Upper lobe of left lung (tissue), 6 donors: Measurements from ENCODE around the gene PTX4. TPM values are rescaled to one million over a fixed set of nuclear protein-coding genes. Genes with fewer than 3 reads are reported as not detected.

ENCODE experiments used
- ATAC-seq, 2 donors: fragments of 200-7000 bp; cut with Tn5 transposase; one replicate each; pipeline ENCODE4 v1.9.1; 2022; ENCODE audit warnings: mild to moderate bottlenecking in 2 of 2, moderate library complexity in 2 of 2; ENCODE audit not compliant: low FRiP score in 2 of 2
- DNase-seq, 2 donors: peaks; one replicate each; pipeline ENCODE4 v3.0.0-alpha.2; 2019 to 2020
- H3K27ac ChIP-seq, 4 donors: fragments of 200-600 bp; sonication (generic); one replicate each; pipeline ENCODE4 v1.5.1; 2016 to 2019
- H3K27me3 ChIP-seq, 4 donors: fragments of 200-600 bp; sonication (generic); one replicate each; pipeline ENCODE4 v1.5.1; 2017 to 2019
- H3K36me3 ChIP-seq, 4 donors: fragments of 200-600 bp; sonication (generic); one replicate each; pipeline ENCODE4 v1.5.1; 2016 to 2019
- H3K4me1 ChIP-seq, 4 donors: fragments of 200-600 bp; sonication (generic); one replicate each; pipeline ENCODE4 v1.5.1; 2018 to 2019
- H3K4me3 ChIP-seq, 4 donors: fragments of 200-600 bp; sonication (generic); one replicate each; pipeline ENCODE4 v1.5.1; 2017 to 2019; ENCODE audit warnings: mild to moderate bottlenecking in 2 of 4, moderate library complexity in 1 of 4
- H3K9me3 ChIP-seq, 4 donors: fragments of 200-600 bp; sonication (generic); one replicate each; pipeline ENCODE4 v1.5.1; 2018 to 2019
- EP300 ChIP-seq, 4 donors: sonication (generic); formaldehyde crosslinking; IDR thresholded peaks; one replicate each; pipeline ENCODE4 v1.5.1; 2017; ENCODE audit warnings: antibody characterized with exemption in 4 of 4, control low read depth in 2 of 4
- POLR2A ChIP-seq, 4 donors: fragments of 450-650 bp; IDR thresholded peaks; one replicate each; pipeline ENCODE4 v1.5.1; 2016 to 2017; ENCODE audit warnings: antibody characterized with exemption in 4 of 4, mild to moderate bottlenecking in 2 of 4
- POLR2AphosphoS5 ChIP-seq, 2 donors: sonication (generic); formaldehyde crosslinking; IDR thresholded peaks; one replicate each; pipeline ENCODE4 v1.5.1; 2017; ENCODE audit warnings: antibody characterized with exemption in 2 of 2
- WGBS, 2 donors: methylation state at CpG; one replicate each; pipeline ENCODE4 v1.1.5; 2017 to 2018; 5-methylcytosine and 5-hydroxymethylcytosine counted together
- total RNA-seq, 6 donors: library from RNA; depleted of rRNA in 4 of 6; stranded (reverse); fragments of >200 nt in 4 of 6; gene quantifications; one replicate each; pipeline versions ENCODE4 v1.1.0 to v1.2.1, GENCODE V29; 2016 to 2021
- TF ChIP-seq, protein P1 (sequence below), 6 experiments: fragments of 450-650 bp in 4 of 6; fragments of 200-600 bp in 2 of 6; sonication (generic) in 2 of 6; IDR thresholded peaks; one replicate each; pipeline ENCODE4 v1.5.1; 2016 to 2019; ENCODE audit warnings: antibody characterized with exemption in 6 of 6
- donor health status: DM: no; HTN: no; CAD: no; lungs with moderate emphysema.
- donor health status: DM: no; HTN: yes; CAD: no; lungs with severe emphysema.

PTX4 gene
- total RNA-seq, 6 donors from 2014 or later = 0.30 to 0.34 (median 0.34) TPM; not detected in 3

DNA sequence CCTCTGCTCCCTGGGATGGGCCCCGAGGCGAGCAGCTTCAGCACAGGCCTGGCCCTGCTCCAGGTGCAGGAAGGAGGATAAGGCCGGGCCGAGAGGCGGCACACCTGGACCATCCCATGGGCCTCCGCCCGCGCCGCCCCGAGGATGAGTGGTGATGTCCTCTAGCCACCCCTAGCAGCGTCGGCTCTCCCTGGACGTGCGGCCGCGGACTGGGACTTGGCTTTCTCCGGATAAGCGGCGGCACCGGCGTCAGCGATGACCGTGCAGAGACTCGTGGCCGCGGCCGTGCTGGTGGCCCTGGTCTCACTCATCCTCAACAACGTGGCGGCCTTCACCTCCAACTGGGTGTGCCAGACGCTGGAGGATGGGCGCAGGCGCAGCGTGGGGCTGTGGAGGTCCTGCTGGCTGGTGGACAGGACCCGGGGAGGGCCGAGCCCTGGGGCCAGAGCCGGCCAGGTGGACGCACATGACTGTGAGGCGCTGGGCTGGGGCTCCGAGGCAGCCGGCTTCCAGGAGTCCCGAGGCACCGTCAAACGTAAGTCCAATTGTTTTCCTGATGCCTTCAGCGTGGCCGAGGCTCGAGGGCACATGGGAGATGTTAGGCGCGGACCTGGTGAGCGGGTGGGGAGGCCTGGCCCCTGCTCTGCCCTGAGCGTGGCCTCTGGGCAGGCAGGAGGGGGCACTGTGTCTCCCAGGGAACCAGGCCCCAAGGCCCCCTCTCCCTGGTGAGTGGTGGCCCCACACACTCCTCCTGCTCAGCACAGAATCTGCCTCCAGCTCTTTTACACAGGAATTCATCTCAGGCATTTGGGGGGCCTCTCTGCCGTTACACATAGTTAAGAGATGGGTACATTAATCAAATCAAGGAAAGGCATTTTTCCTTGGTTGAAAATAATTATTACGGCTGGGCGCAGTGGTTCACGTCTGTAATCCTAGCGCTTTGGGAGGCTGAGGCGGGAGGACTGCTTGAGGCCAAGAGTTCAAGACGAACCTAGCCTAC is 45.6 kb upstream of the PTX4 start:
- 28 to 34% methylated on average over 7 to 46 of the region's 57 CpGs for WGBS, 2 donors
- Histone ChIP-seq H3K4me1 (peaks cover 42 to 75% (median 44%) of the 10 kb centered on the region in 4 donors), H3K27ac (peak overlapping the region; percentile 93 to 97 (median 96)), H3K9me3 (no peaks in the 10 kb centered on the region), H3K4me3 (peak overlapping the region; percentile 75 to 87 (median 75)), H3K36me3 (peaks cover 0 to 47% (median 34%) of the 10 kb centered on the region in 4 donors), H3K27me3 (no peaks in the 10 kb centered on the region)
- DNase-seq (peak in 1 of 2 donors; percentile 86), ATAC-seq (peak in 1 of 2 donors; percentile 2)
- no peak for TF ChIP-seq EP300 (IDR thresholded peaks at IDR 0.05)
- TF ChIP-seq POLR2AphosphoS5 (IDR thresholded peaks at IDR 0.05) = no peak
- TF ChIP-seq POLR2A (IDR thresholded peaks at IDR 0.05) = no peak
- TF ChIP-seq, protein P1, sequence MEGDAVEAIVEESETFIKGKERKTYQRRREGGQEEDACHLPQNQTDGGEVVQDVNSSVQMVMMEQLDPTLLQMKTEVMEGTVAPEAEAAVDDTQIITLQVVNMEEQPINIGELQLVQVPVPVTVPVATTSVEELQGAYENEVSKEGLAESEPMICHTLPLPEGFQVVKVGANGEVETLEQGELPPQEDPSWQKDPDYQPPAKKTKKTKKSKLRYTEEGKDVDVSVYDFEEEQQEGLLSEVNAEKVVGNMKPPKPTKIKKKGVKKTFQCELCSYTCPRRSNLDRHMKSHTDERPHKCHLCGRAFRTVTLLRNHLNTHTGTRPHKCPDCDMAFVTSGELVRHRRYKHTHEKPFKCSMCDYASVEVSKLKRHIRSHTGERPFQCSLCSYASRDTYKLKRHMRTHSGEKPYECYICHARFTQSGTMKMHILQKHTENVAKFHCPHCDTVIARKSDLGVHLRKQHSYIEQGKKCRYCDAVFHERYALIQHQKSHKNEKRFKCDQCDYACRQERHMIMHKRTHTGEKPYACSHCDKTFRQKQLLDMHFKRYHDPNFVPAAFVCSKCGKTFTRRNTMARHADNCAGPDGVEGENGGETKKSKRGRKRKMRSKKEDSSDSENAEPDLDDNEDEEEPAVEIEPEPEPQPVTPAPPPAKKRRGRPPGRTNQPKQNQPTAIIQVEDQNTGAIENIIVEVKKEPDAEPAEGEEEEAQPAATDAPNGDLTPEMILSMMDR (IDR thresholded peaks at IDR 0.05) = no peak

DNA sequence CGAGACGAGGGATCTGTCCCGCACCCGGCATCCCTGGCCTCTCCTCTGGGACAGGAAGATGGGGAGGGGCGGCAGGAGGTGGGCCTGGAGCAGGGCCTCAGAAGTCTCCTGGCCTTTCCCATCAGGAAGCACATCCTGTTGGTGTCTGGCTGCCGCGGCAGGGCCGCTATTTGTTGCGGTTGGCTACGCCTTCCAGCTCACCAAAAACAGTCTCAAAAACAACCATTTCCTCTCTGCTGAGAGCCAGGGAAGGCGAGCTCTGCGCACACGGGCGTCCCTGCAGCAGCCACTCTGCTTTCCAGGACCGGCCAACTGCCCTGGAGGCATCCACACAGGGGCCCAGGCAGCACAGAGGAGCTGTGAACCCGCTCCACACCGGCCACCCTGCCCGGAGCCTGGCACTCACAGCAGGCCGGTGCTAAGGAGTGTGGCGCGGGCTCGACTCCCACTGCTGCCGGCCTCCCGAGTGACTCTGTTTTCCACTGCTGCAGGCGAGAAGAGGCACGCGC is 44.8 kb upstream of the PTX4 start, which contains the start of gene TMEM204:
Gene TMEM204 (plus strand): TSS at position 224 of the 509 bp plus-strand sequence. CDS start 610 bp downstream, outside the sequence.
- peaks cover 42 to 75% (median 43%) of the 10 kb centered on the region in 4 donors for H3K4me1 ChIP-seq
- peak within 1 kb of the TSS; percentile 93 to 97 (median 96) for H3K27ac ChIP-seq
- peak within 1 kb of the TSS; percentile 75 to 87 (median 75) for H3K4me3 ChIP-seq
- H3K36me3 ChIP-seq = peaks cover 0 to 38% (median 29%) of the 10 kb centered on the region in 4 donors
- peak in 2 of 4 donors; percentile 60 to 81 for TF ChIP-seq EP300 (IDR thresholded peaks at IDR 0.05)
- TF ChIP-seq POLR2A (IDR thresholded peaks at IDR 0.05) = peak; percentile 16 to 79 (median 73)
- TF ChIP-seq POLR2AphosphoS5 (IDR thresholded peaks at IDR 0.05) = peak; percentile 91 to 95
- TF ChIP-seq, protein P1 (IDR thresholded peaks at IDR 0.05) = no peak
- DNase-seq (peak; percentile 71 to 84), ATAC-seq (peak; percentile 39 to 55)
- 23 to 37% methylated on average over 6 to 27 of the region's 27 CpGs for WGBS, 2 donors
- no peaks in the 10 kb centered on the region for H3K9me3 ChIP-seq
- H3K27me3 ChIP-seq = no peaks in the 10 kb centered on the region

DNA sequence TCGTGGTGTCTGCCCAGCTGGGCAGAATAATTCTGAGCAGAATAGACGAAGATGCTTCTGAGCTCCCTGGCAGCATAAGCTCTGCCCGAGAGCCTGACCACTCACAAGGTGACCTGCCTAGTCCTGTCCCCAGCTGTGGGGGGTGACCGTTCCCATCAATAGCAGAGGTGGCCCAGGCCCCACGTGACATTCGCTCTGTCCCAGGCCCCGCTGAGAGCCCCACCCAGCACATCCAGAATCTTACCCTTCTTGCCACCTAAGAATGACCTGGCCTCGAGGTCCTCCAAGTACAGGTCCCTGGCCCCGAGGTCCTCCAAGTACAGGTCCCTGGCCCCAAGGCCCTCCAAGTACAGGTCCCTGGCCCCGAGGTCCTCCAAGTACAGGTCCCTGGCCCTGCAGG is 44.0 kb upstream of the PTX4 start:
- peak overlapping the region; percentile 93 to 97 (median 96) for H3K27ac ChIP-seq
- no peaks in the 10 kb centered on the region for H3K27me3 ChIP-seq
- no peak for ATAC-seq
- H3K4me1 ChIP-seq = peaks cover 37 to 75% (median 43%) of the 10 kb centered on the region in 4 donors
- 50 to 55% methylated on average over 1 to 10 of the region's 10 CpGs for WGBS, 2 donors
- no peaks in the 10 kb centered on the region for H3K9me3 ChIP-seq
- peak overlapping the region; percentile 2 to 87 (median 75) for H3K4me3 ChIP-seq
- peaks cover 0 to 31% (median 22%) of the 10 kb centered on the region in 4 donors for H3K36me3 ChIP-seq
- TF ChIP-seq EP300 (IDR thresholded peaks at IDR 0.05) (no peak), POLR2A (IDR thresholded peaks at IDR 0.05) (no peak), POLR2AphosphoS5 (IDR thresholded peaks at IDR 0.05) (no peak)
- TF ChIP-seq, protein P1 (IDR thresholded peaks at IDR 0.05) = no peak
- peak in 1 of 2 donors; percentile 25 for DNase-seq

DNA sequence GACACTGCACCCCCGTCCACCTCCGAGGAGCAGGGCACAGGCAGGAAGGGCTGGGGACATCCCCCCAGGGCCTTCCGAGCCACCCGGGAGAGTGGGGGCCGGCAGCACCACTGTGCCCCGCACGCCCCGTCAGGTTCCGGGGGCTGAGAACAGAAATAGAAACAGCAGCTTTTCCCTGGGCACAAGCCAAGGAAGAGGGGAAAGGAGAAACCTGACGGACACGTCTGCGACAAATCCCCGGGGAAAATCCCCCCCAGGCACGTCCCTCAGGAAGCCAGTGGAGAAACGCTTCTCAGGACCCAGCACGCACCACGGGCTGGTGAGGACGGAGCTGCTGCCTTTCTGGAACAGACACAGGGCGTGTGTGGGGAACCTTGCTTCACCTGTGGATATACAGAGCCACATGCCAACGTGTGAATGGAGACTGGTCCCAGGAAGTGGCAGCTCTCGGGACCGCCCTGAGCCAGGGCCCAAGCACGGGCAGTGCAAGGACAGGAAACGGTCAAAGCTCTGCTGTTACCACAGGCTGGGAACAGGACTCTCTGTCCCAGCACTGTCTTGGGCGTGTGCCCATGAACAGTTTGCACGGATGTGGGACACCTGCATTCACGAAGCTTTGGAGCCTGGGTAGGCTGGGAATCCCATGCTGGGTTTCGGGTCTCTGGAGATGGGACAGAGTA is 43.5 kb upstream of the PTX4 start:
- peak overlapping the region; percentile 93 to 97 (median 96) for H3K27ac ChIP-seq
- H3K4me1 ChIP-seq = peaks cover 39 to 75% (median 48%) of the 10 kb centered on the region in 4 donors
- peaks cover 0 to 26% (median 17%) of the 10 kb centered on the region in 4 donors for H3K36me3 ChIP-seq
- DNase-seq (peak; percentile 73), ATAC-seq (peak in 1 of 2 donors; percentile 59)
- no peaks in the 10 kb centered on the region for H3K27me3 ChIP-seq
- peak overlapping the region in 3 of 4 donors; percentile 75 to 87 (median 75) for H3K4me3 ChIP-seq
- TF ChIP-seq EP300 (IDR thresholded peaks at IDR 0.05) (peak in 3 of 4 donors; percentile 87 to 100 (median 100)), POLR2AphosphoS5 (IDR thresholded peaks at IDR 0.05) (peak; percentile 97 to 98), POLR2A (IDR thresholded peaks at IDR 0.05) (peak in 2 of 4 donors; percentile 21 to 39)
- TF ChIP-seq, protein P1 (IDR thresholded peaks at IDR 0.05) = no peak
- 65 to 68% methylated on average over 23 to 28 of the region's 28 CpGs for WGBS, 2 donors
- H3K9me3 ChIP-seq = no peaks in the 10 kb centered on the region
